HEK293 (cell line): ENCODE measurements around the gene TP63.

ENCODE experiments used
- CTCF ChIA-PET: fragments of 350-600 bp; formaldehyde crosslinking; extraction: SDS; loops from one replicate; lab custom pipeline; 2021; ENCODE audit warnings: antibody characterized with exemption; lab: Yijun Ruan, JAX
- POLR2A ChIA-PET: fragments of 300-600 bp; formaldehyde crosslinking; extraction: SDS; loops from one replicate; lab custom pipeline; 2020; ENCODE audit warnings: antibody characterized with exemption, inconsistent platforms; lab: Yijun Ruan, JAX
- H3K27ac ChIP-seq: fragments of 200-500 bp; sonication (Bioruptor generic); 2 replicates; pipeline ENCODE4 v1.5.1; 2014; ENCODE audit warnings: low read depth, low read length, control low read depth, inconsistent platforms; ENCODE audit errors: extremely low read depth
- H3K36me3 ChIP-seq, 2 experiments: fragments of 200-500 bp in 1 of 2; sonication (Bioruptor generic) in 1 of 2; 1 replicate in 1 of 2; 2 replicates in 1 of 2; pipeline ENCODE4 v1.5.1; 2014 to 2017; ENCODE audit warnings: inconsistent platforms in 2 of 2, low read length in 2 of 2; ENCODE audit not compliant: control insufficient read depth in 2 of 2, insufficient read depth in 1 of 2
- H3K4me1 ChIP-seq: fragments of 200-500 bp; sonication (Bioruptor generic); 2 replicates; pipeline ENCODE4 v1.5.1; 2014; ENCODE audit warnings: mild to moderate bottlenecking, low read length, inconsistent platforms; ENCODE audit not compliant: control insufficient read depth, insufficient read depth
- H3K4me3 ChIP-seq: 2 replicates; pipeline ENCODE4 v1.5.1; 2011; ENCODE audit warnings: low read depth, mild to moderate bottlenecking, control low read depth, low read length, moderate library complexity
- H3K9me3 ChIP-seq: fragments of 200-500 bp; sonication (Bioruptor generic); 2 replicates; pipeline ENCODE4 v1.5.1; 2014; ENCODE audit warnings: low read depth, low read length, inconsistent platforms; ENCODE audit not compliant: control insufficient read depth, insufficient read depth
- GLIS1 ChIP-seq: fragments of 450-650 bp; formaldehyde crosslinking; IDR thresholded peaks from 2 replicates; pipeline ENCODE4 v1.5.1; 2016; ENCODE audit warnings: missing biosample characterization, missing genetic modification characterization
- INSM2 ChIP-seq: fragments of 450-650 bp; formaldehyde crosslinking; IDR thresholded peaks from 2 replicates; pipeline ENCODE4 v1.5.1; 2016; ENCODE audit warnings: missing biosample characterization, missing genetic modification characterization
- KLF8 ChIP-seq: fragments of 450-650 bp; formaldehyde crosslinking; IDR thresholded peaks from 2 replicates; pipeline ENCODE4 v1.5.1; 2016; ENCODE audit warnings: missing biosample characterization, missing genetic modification characterization
- ZBTB20 ChIP-seq: fragments of 450-650 bp; formaldehyde crosslinking; IDR thresholded peaks from 2 replicates; pipeline ENCODE4 v1.5.1; 2016; ENCODE audit warnings: missing biosample characterization, missing genetic modification characterization
- ZNF16 ChIP-seq: fragments of 450-650 bp; formaldehyde crosslinking; IDR thresholded peaks from 2 replicates; pipeline ENCODE4 v1.5.1; 2016; ENCODE audit warnings: low read depth, missing biosample characterization, missing genetic modification characterization
- ZNF366 ChIP-seq: fragments of 450-650 bp; formaldehyde crosslinking; conservative IDR thresholded peaks from 2 replicates; pipeline ENCODE4 v1.5.1; 2016; ENCODE audit warnings: missing biosample characterization, missing genetic modification characterization
- ZNF416 ChIP-seq: fragments of 450-650 bp; formaldehyde crosslinking; IDR thresholded peaks from 2 replicates; pipeline ENCODE4 v1.5.1; 2016; ENCODE audit warnings: missing biosample characterization, missing genetic modification characterization
- ZNF544 ChIP-seq: fragments of 450-650 bp; formaldehyde crosslinking; IDR thresholded peaks from 2 replicates; pipeline ENCODE4 v1.5.0; 2017; ENCODE audit warnings: missing biosample characterization, missing genetic modification characterization
- ZNF621 ChIP-seq: fragments of 450-650 bp; formaldehyde crosslinking; IDR thresholded peaks from 2 replicates; pipeline ENCODE4 v1.5.1; 2017; ENCODE audit warnings: missing biosample characterization, missing genetic modification characterization
- TF ChIP-seq, protein P1 (sequence below): fragments of 450-650 bp; formaldehyde crosslinking; conservative IDR thresholded peaks from 2 replicates; pipeline ENCODE4 v1.5.1; 2016; ENCODE audit warnings: low read depth, missing biosample characterization, missing genetic modification characterization
- TF ChIP-seq, protein P2 (sequence below): fragments of 450-650 bp; formaldehyde crosslinking; IDR thresholded peaks from 2 replicates; pipeline ENCODE4 v1.5.1; 2016; ENCODE audit warnings: missing biosample characterization, missing genetic modification characterization

TP63 gene

GRCh38 chr3:189718215-189718614, 87.0 kb downstream of the TP63 start:
- H3K4me3 ChIP-seq, result no peak overlapping the region
- no peaks in the 10 kb centered on the region for H3K9me3 ChIP-seq
- ChIA-PET CTCF (no interaction called here), POLR2A (no interaction called here)
- no peak overlapping the region for H3K27ac ChIP-seq
- H3K36me3 ChIP-seq, result no peaks in the 10 kb centered on the region
- no peaks in the 10 kb centered on the region for H3K4me1 ChIP-seq
- TF ChIP-seq ZBTB20 (tag by site-specific recombination), result no peak
- TF ChIP-seq, protein P1, sequence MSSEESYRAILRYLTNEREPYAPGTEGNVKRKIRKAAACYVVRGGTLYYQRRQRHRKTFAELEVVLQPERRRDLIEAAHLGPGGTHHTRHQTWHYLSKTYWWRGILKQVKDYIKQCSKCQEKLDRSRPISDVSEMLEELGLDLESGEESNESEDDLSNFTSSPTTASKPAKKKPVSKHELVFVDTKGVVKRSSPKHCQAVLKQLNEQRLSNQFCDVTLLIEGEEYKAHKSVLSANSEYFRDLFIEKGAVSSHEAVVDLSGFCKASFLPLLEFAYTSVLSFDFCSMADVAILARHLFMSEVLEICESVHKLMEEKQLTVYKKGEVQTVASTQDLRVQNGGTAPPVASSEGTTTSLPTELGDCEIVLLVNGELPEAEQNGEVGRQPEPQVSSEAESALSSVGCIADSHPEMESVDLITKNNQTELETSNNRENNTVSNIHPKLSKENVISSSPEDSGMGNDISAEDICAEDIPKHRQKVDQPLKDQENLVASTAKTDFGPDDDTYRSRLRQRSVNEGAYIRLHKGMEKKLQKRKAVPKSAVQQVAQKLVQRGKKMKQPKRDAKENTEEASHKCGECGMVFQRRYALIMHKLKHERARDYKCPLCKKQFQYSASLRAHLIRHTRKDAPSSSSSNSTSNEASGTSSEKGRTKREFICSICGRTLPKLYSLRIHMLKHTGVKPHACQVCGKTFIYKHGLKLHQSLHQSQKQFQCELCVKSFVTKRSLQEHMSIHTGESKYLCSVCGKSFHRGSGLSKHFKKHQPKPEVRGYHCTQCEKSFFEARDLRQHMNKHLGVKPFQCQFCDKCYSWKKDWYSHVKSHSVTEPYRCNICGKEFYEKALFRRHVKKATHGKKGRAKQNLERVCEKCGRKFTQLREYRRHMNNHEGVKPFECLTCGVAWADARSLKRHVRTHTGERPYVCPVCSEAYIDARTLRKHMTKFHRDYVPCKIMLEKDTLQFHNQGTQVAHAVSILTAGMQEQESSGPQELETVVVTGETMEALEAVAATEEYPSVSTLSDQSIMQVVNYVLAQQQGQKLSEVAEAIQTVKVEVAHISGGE, result no peak
- no peak for TF ChIP-seq ZNF621 (tag by site-specific recombination)
- TF ChIP-seq ZNF416 (tag by site-specific recombination), result no peak
- TF ChIP-seq INSM2, result no peak

GRCh38 chr3:189720736-189721417, 89.7 kb downstream of the TP63 start:
- CTCF ChIA-PET, result no interaction called here

More at GRCh38 chr3:189720736-189721417, 89.7 kb downstream of the TP63 start:
- H3K36me3 ChIP-seq, result no peaks in the 10 kb centered on the region
- H3K27ac ChIP-seq, result no peak overlapping the region
- no peaks in the 10 kb centered on the region for H3K4me1 ChIP-seq
- POLR2A ChIA-PET, result no interaction called here
- no peaks in the 10 kb centered on the region for H3K9me3 ChIP-seq
- no peak overlapping the region for H3K4me3 ChIP-seq
- TF ChIP-seq ZNF544 (tag by site-specific recombination) (no peak), KLF8 (tag by site-specific recombination) (no peak), ZNF366 (tag by site-specific recombination) (no peak), ZNF16 (no peak), GLIS1 (tag by site-specific recombination) (no peak), INSM2 (no peak)
- TF ChIP-seq, protein P2, sequence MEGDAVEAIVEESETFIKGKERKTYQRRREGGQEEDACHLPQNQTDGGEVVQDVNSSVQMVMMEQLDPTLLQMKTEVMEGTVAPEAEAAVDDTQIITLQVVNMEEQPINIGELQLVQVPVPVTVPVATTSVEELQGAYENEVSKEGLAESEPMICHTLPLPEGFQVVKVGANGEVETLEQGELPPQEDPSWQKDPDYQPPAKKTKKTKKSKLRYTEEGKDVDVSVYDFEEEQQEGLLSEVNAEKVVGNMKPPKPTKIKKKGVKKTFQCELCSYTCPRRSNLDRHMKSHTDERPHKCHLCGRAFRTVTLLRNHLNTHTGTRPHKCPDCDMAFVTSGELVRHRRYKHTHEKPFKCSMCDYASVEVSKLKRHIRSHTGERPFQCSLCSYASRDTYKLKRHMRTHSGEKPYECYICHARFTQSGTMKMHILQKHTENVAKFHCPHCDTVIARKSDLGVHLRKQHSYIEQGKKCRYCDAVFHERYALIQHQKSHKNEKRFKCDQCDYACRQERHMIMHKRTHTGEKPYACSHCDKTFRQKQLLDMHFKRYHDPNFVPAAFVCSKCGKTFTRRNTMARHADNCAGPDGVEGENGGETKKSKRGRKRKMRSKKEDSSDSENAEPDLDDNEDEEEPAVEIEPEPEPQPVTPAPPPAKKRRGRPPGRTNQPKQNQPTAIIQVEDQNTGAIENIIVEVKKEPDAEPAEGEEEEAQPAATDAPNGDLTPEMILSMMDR, result no peak
- TF ChIP-seq, all 188 proteins: peak for 0
